ENCODE measurements around the gene DENND11.

The DENND11 gene

GRCh38 chr7:141708351-141708750 is 6.4 kb upstream of the DENND11 start, which contains the start of gene WEE2:
Gene WEE2, plus strand, starts transcription at chr7:141708353. Its CDS starts 406 bp downstream, at chr7:141708759.
- no peak within 1 kb of the TSS for H3K4me3 ChIP-seq
- TF ChIP-seq CTCF (IDR thresholded peaks at IDR 0.05), result no peak
- DNase-seq (ENCODE audit: low spot score), result no peak
- H3K27ac ChIP-seq, result no peak within 1 kb of the TSS

GRCh38 chr7:141706239-141707064 is 4.5 kb upstream of the DENND11 start:
- no peak overlapping the region for H3K27ac ChIP-seq
- no peak for DNase-seq (ENCODE audit: low spot score)
- H3K4me3 ChIP-seq, result no peak overlapping the region
- no peak for TF ChIP-seq CTCF (IDR thresholded peaks at IDR 0.05)

- Histone ChIP-seq H3K4me3 (no peak overlapping the region), H3K27ac (no peak overlapping the region)
- DNase-seq (ENCODE audit: low spot score), result no peak
- TF ChIP-seq CTCF (IDR thresholded peaks at IDR 0.05), result no peak
Observed at GRCh38 chr7:141704741-141705140, 2.8 kb upstream of the DENND11 start.

GRCh38 chr7:141704112-141704511 is 2.1 kb upstream of the DENND11 start:
- DNase-seq (ENCODE audit: low spot score), result no peak
- no peak for TF ChIP-seq CTCF (IDR thresholded peaks at IDR 0.05)
- no peak overlapping the region for H3K27ac ChIP-seq
- H3K4me3 ChIP-seq, result no peak overlapping the region

- Histone ChIP-seq H3K4me3 (peak overlapping the region; percentile 86), H3K27ac (no peak overlapping the region)
- DNase-seq (ENCODE audit: low spot score), result no peak
- no peak for TF ChIP-seq CTCF (IDR thresholded peaks at IDR 0.05)
Observed at GRCh38 chr7:141702892-141703291, 926 bp upstream of the DENND11 start.

GRCh38 chr7:141701489-141702046 is 398 bp downstream of the DENND11 start:
- TF ChIP-seq CTCF (IDR thresholded peaks at IDR 0.05), result no peak
- DNase-seq (ENCODE audit: low spot score), result no peak
- Histone ChIP-seq H3K27ac (peak overlapping the region; percentile 83 to 92), H3K4me3 (peak overlapping the region; percentile 86)

Data from coronary artery (tissue), 2 donors.